Measurements from ENCODE around the gene PAK4. TPM values are rescaled to one million over a fixed set of nuclear protein-coding genes. Genes with fewer than 3 reads are reported as not detected.
"Not testable (repeated sequence)": the region's sequence is repeated elsewhere in the genome, so short reads cannot be mapped to it uniquely, and the experiment has no call there.

The PAK4 gene
- total RNA-seq, 1 donor from 2014 or later: 23.7 TPM

DNA sequence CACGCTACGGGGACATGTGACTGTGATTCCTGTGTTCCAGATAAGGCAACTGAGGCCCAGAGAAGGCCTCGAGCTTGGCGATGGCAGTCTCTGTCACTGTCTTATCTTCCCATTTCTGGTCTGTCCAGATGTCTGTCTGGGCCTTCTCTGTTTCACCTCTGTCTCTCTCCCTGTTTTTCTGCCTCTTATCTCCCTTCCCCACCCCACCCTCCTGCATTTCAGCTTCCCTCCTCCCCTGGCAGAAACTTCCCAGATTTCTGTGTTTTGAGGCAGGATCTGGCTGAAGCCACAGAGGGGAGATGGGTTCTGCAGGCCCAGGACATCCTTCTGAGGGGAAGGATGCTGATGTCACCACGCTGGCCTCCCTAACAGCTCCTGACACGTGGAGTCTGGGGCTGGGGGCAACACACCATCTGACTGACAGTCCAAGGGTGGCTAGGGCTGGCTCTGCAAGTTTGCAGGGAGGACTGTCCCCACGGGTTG lies 14.4 kb downstream of the PAK4 start:
- H3K4me3 ChIP-seq (ENCODE audit: low read depth, low read length): no peak overlapping the region
- no peak for DNase-seq (ENCODE audit: low read depth)
- H3K27me3 ChIP-seq (ENCODE audit: control insufficient read depth, insufficient read depth, low read length): no peaks in the 10 kb centered on the region
- no peaks in the 10 kb centered on the region for H3K36me3 ChIP-seq (ENCODE audit: control insufficient read depth, insufficient read depth, low read length)
- no peak for TF ChIP-seq CTCF (IDR thresholded peaks at IDR 0.05; ENCODE audit: insufficient read depth, low read length, poor library complexity, severe bottlenecking)

DNA sequence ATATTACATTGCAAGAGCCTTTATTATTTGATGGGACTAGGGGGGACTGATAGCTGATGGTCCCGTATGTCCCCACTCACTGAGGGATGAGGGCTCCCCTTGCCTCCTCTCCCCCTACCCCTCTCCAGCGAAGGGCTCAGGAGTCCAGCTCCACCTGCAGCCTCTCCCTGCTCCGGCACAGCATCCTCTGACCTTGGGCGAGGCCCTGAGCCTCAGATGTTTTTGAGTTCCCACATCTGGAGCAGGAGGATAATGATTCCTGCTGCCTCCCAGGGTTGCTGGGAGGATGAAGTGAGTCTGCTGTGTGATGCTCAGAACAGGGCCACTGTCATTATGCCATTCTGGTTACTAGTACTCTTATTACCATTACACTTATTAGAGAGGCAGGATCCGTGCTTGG lies 15.0 kb downstream of the PAK4 start:
- no peaks in the 10 kb centered on the region for H3K27me3 ChIP-seq (ENCODE audit: control insufficient read depth, insufficient read depth, low read length)
- DNase-seq (ENCODE audit: low read depth): no peak
- no peaks in the 10 kb centered on the region for H3K36me3 ChIP-seq (ENCODE audit: control insufficient read depth, insufficient read depth, low read length)
- no peak for TF ChIP-seq CTCF (IDR thresholded peaks at IDR 0.05; ENCODE audit: insufficient read depth, low read length, poor library complexity, severe bottlenecking)
- no peak overlapping the region for H3K4me3 ChIP-seq (ENCODE audit: low read depth, low read length)

- Histone ChIP-seq H3K4me3 (ENCODE audit: low read depth, low read length) (no peak overlapping the region), H3K36me3 (ENCODE audit: control insufficient read depth, insufficient read depth, low read length) (no peaks in the 10 kb centered on the region), H3K27me3 (ENCODE audit: control insufficient read depth, insufficient read depth, low read length) (no peaks in the 10 kb centered on the region)
- no peak for TF ChIP-seq CTCF (IDR thresholded peaks at IDR 0.05; ENCODE audit: insufficient read depth, low read length, poor library complexity, severe bottlenecking)
- DNase-seq (ENCODE audit: low read depth): no peak
These were observed 16.3 kb downstream of the PAK4 start for GRCh38 chr19:39141929-39142328.

DNA sequence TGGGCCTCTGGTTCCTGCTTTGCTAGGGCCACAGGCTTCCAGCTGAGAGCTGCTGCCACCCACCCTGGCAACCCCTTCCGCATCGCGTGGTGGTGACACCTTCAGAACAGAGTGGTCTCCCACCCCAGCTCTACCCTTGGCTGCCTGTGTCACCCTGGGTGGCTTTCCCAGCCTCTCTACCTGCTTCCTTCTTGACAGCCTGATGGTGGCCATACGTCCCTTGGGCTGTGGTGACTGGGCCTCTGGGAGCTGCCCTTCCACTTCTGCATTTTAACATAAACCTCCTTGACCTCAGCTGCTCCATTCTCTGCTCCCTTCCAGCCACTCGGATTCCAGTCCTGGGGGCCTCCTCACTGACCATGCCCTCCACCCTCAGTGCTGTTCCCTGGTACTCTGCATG lies 17.0 kb downstream of the PAK4 start:
- no peak for TF ChIP-seq CTCF (IDR thresholded peaks at IDR 0.05; ENCODE audit: insufficient read depth, low read length, poor library complexity, severe bottlenecking)
- Histone ChIP-seq H3K36me3 (ENCODE audit: control insufficient read depth, insufficient read depth, low read length) (no peaks in the 10 kb centered on the region), H3K4me3 (ENCODE audit: low read depth, low read length) (no peak overlapping the region), H3K27me3 (ENCODE audit: control insufficient read depth, insufficient read depth, low read length) (no peaks in the 10 kb centered on the region)
- no peak for DNase-seq (ENCODE audit: low read depth)

DNA sequence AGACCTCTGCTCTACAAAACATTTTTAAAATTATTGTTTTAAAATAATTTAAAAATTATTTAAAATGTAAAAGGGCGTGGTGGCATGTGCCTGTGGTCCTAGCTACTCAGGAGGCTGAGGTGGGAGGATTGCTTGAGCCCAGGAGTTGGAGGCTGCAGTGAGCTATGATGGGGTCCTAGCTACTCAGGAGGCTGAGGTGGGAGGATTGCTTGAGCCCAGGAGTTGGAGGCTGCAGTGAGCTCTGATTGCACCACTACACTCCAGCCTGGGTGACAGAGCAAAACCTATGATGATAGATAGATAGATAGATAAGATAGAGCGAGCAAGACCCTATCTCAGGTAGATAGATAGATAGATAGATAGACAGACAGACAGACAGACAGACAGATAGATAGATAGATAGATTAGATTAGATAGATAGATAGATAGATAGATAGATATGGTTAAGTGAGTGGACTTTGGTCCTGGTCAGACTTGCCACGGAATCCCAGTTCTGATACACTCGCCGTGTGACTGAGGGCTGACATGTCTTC lies 18.2 kb downstream of the PAK4 start:
- H3K36me3 ChIP-seq (ENCODE audit: control insufficient read depth, insufficient read depth, low read length); DNase-seq (ENCODE audit: low read depth); H3K4me3 ChIP-seq (ENCODE audit: low read depth, low read length); H3K27me3 ChIP-seq (ENCODE audit: control insufficient read depth, insufficient read depth, low read length): not testable (repeated sequence)

DNA sequence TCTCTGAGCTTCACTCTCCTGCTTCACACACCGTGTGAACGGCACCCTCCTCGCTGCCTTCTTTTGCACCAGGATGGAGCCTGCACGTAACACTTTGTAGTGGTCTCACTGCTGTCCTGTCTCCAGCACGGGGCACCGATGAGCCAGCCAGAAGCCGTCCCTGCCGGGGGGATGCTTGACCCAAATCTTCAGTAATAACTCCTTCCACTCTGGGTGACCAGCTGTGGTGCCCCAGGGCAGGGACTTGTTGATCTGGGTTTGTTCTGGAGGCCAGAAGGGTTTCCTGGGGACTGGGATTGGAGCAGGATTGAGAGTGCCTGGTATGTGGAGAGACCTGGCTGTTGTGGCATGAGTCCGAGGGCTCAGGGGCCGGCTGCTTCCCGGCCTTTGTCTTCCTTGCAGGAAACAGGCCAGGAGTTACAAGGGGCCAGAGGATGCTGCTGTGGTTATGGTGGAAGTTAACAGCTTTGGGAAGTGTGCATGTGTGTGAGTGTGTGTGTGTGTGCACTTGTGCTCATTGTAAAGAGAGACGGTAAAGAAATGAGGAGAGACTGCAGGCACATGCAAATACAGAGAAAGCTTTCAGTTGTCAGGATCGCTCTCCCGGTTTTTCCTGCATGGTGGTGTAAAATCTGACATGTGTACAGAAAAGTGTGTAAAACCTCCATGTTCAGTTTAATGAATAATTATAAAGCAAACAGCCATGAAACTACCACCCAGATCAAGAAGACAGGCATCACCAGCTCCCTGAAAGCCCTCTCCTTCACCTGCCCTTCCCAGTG lies 18.9 kb downstream of the PAK4 start:
- TF ChIP-seq CTCF (IDR thresholded peaks at IDR 0.05; ENCODE audit: insufficient read depth, low read length, poor library complexity, severe bottlenecking): no peak
- Histone ChIP-seq H3K36me3 (ENCODE audit: control insufficient read depth, insufficient read depth, low read length) (no peaks in the 10 kb centered on the region), H3K4me3 (ENCODE audit: low read depth, low read length) (no peak overlapping the region), H3K27me3 (ENCODE audit: control insufficient read depth, insufficient read depth, low read length) (no peaks in the 10 kb centered on the region)
- no peak for DNase-seq (ENCODE audit: low read depth)

Measured in kidney epithelial cell (primary cell).